Ovary (tissue), 3 donors: Measurements from ENCODE around the gene SV2C.

Source experiments
- CTCF ChIP-seq, 3 donors: fragments of 450-650 bp in 2 of 3; fragments of 200-600 bp in 1 of 3; IDR thresholded peaks; one replicate each; pipeline versions ENCODE4 v1.5.1 to v1.8.0; 2016 to 2022; ENCODE audit warnings: antibody characterized with exemption in 3 of 3, mild to moderate bottlenecking in 1 of 3
- POLR2A ChIP-seq: fragments of 450-650 bp; IDR thresholded peaks from one replicate; pipeline ENCODE4 v1.6.1; 2017; ENCODE audit warnings: antibody characterized with exemption, mild to moderate bottlenecking, moderate library complexity
- donor health status: DM: no; HTN: no; CAD: no.

- TF ChIP-seq CTCF (IDR thresholded peaks at IDR 0.05): no peak
- no peak for TF ChIP-seq POLR2A
These were observed 297.3 kb downstream of the SV2C start for GRCh38 chr5:76380346-76381066.
